Measurements from ENCODE around the gene SRGAP1. TPM values are rescaled to one million over a fixed set of nuclear protein-coding genes. Genes with fewer than 3 reads are reported as not detected.
A peak's percentile ranks its signal among the peaks of the same experiment; 100 is the strongest.

The SRGAP1 gene
- total RNA-seq, 1 experiment from 2014 or later, result 4.2 TPM

GRCh38 chr12:63905544-63905943 is 61.0 kb downstream of the SRGAP1 start:
- no peak for DNase-seq (ENCODE audit: low read depth)

- DNase-seq (ENCODE audit: low read depth), result no peak
Observed at GRCh38 chr12:63906876-63907275, 62.4 kb downstream of the SRGAP1 start.

GRCh38 chr12:63907561-63907960 is 63.1 kb downstream of the SRGAP1 start:
- DNase-seq (ENCODE audit: low read depth), result no peak

- DNase-seq (ENCODE audit: low read depth), result no peak
Observed at GRCh38 chr12:63909746-63910145, 65.2 kb downstream of the SRGAP1 start.

- DNase-seq (ENCODE audit: low read depth), result no peak
Observed at GRCh38 chr12:63911341-63911740, 66.8 kb downstream of the SRGAP1 start.

- no peak for DNase-seq (ENCODE audit: low read depth)
Observed at GRCh38 chr12:63912651-63913050, 68.2 kb downstream of the SRGAP1 start.

- no peak for DNase-seq (ENCODE audit: low read depth)
Observed at GRCh38 chr12:63913929-63914328, 69.4 kb downstream of the SRGAP1 start.

- peak; percentile 63 for DNase-seq (ENCODE audit: low read depth)
Observed at GRCh38 chr12:63915105-63915800, 70.8 kb downstream of the SRGAP1 start.

GRCh38 chr12:63916561-63917476 is 72.3 kb downstream of the SRGAP1 start:
- peak; percentile 60 for DNase-seq (ENCODE audit: low read depth)

GRCh38 chr12:63917477-63917862 is 73.0 kb downstream of the SRGAP1 start:
- no peak for DNase-seq (ENCODE audit: low read depth)

- peak; percentile 97 for DNase-seq (ENCODE audit: low read depth)
Observed at GRCh38 chr12:63917864-63918799, 73.6 kb downstream of the SRGAP1 start.

- DNase-seq (ENCODE audit: low read depth), result peak; percentile 72
Observed at GRCh38 chr12:63918800-63919300, 74.3 kb downstream of the SRGAP1 start.

- no peak for DNase-seq (ENCODE audit: low read depth)
Observed at GRCh38 chr12:63919756-63920155, 75.3 kb downstream of the SRGAP1 start.

- DNase-seq (ENCODE audit: low read depth), result no peak
Observed at GRCh38 chr12:63921157-63921556, 76.7 kb downstream of the SRGAP1 start.

- no peak for DNase-seq (ENCODE audit: low read depth)
Observed at GRCh38 chr12:63922474-63922873, 78.0 kb downstream of the SRGAP1 start.

GRCh38 chr12:63924781-63925180 is 80.3 kb downstream of the SRGAP1 start:
- DNase-seq (ENCODE audit: low read depth), result no peak

GRCh38 chr12:63927511-63927910 is 83.0 kb downstream of the SRGAP1 start:
- DNase-seq (ENCODE audit: low read depth), result no peak

- DNase-seq (ENCODE audit: low read depth), result no peak
Observed at GRCh38 chr12:63928305-63928704, 83.8 kb downstream of the SRGAP1 start.

- DNase-seq (ENCODE audit: low read depth), result no peak
Observed at GRCh38 chr12:63929426-63929825, 84.9 kb downstream of the SRGAP1 start.

GRCh38 chr12:63930971-63931370 is 86.5 kb downstream of the SRGAP1 start:
- peak; percentile 47 for DNase-seq (ENCODE audit: low read depth)

GRCh38 chr12:63931703-63932102 is 87.2 kb downstream of the SRGAP1 start:
- DNase-seq (ENCODE audit: low read depth), result no peak
